Testis (tissue), 3 donors: ENCODE measurements around the gene TMEM175. TPM values are rescaled to one million over a fixed set of nuclear protein-coding genes. Genes with fewer than 3 reads are reported as not detected.

ENCODE experiments used
- DNase-seq: peaks from one replicate; pipeline ENCODE4 v3.0.0-alpha.2; 2019
- H3K27ac ChIP-seq, 2 donors: fragments of 200-600 bp; sonication (generic); one replicate each; pipeline ENCODE4 v1.5.1; 2019
- H3K27me3 ChIP-seq: fragments of 200-600 bp; sonication (generic); one replicate; pipeline ENCODE4 v1.5.1; 2019
- H3K36me3 ChIP-seq: fragments of 200-600 bp; sonication (generic); one replicate; pipeline ENCODE4 v1.5.1; 2017; ENCODE audit warnings: low read depth; ENCODE audit errors: missing control alignments
- H3K4me1 ChIP-seq: fragments of 200-600 bp; sonication (generic); one replicate; pipeline ENCODE4 v1.5.1; 2019
- H3K4me3 ChIP-seq, 2 donors: fragments of 200-600 bp; sonication (generic); one replicate each; pipeline ENCODE4 v1.5.1; 2017 to 2019
- H3K9me3 ChIP-seq: fragments of 200-600 bp; sonication (generic); one replicate; pipeline ENCODE4 v1.5.1; 2017
- CTCF ChIP-seq, 3 experiments: fragments of 450-650 bp in 2 of 3; fragments of 200-600 bp in 1 of 3; sonication (generic) in 1 of 3; IDR thresholded peaks; one replicate each; pipeline ENCODE4 v1.5.1; 2016 to 2019; ENCODE audit warnings: antibody characterized with exemption in 3 of 3, mild to moderate bottlenecking in 2 of 3, moderate library complexity in 1 of 3
- POLR2A ChIP-seq: fragments of 450-650 bp; IDR thresholded peaks from one replicate; pipeline ENCODE4 v1.6.1; 2017; ENCODE audit warnings: antibody characterized with exemption, mild to moderate bottlenecking, moderate library complexity
- WGBS, 2 donors: methylation state at CpG; one replicate each; pipeline ENCODE4 v1.1.5; 2018; 5-methylcytosine and 5-hydroxymethylcytosine counted together
- intact Hi-C: fragments of 100-400 bp; cut with DNase I; formaldehyde crosslinking; loops from one replicate; pipeline ENCODE4 v1.15.1; 2023; ENCODE audit warnings: low total_unique reads
- polyA plus RNA-seq: library from polyadenylated mRNA; stranded (reverse); fragments of 350-450 nt; fragmentation: Illumina TruSeq; extraction: RNeasy Lipid Tissue Mini Kit (QIAGEN cat#74804); gene quantifications from one replicate; pipeline ENCODE4 v1.2.3, GENCODE V29; 2014; ENCODE audit warnings: low read depth, low replicate concordance; ENCODE audit not compliant: insufficient read depth
- total RNA-seq, 2 donors: library from RNA; depleted of rRNA; stranded (reverse); fragments of >200 nt; gene quantifications; one replicate each; pipeline ENCODE4 v1.2.3, GENCODE V29; 2016

Gene TMEM175
- total and polyA plus RNA-seq, 3 donors from 2014 or later = 50.5 to 88.2 (median 69.2) TPM

- no peaks in the 10 kb centered on the region for H3K9me3 ChIP-seq
- H3K4me1 ChIP-seq = peaks cover 14% of the 10 kb centered on the region
- WGBS, 2 donors = 86% methylated on average over 13 to 23 of the region's 23 CpGs
- H3K27me3 ChIP-seq = no peaks in the 10 kb centered on the region
- intact Hi-C loops = no loop called here
- no peaks in the 10 kb centered on the region for H3K36me3 ChIP-seq
- H3K27ac ChIP-seq = no peak overlapping the region
- TF ChIP-seq POLR2A (no peak), CTCF (IDR thresholded peaks at IDR 0.05) (no peak)
- no peak overlapping the region for H3K4me3 ChIP-seq
- no peak for DNase-seq
Measured at GRCh38 chr4:968621-969394, 36.5 kb downstream of the TMEM175 start.

GRCh38 chr4:970046-970745 is 37.9 kb downstream of the TMEM175 start:
- Histone ChIP-seq H3K27ac (no peak overlapping the region), H3K27me3 (no peaks in the 10 kb centered on the region), H3K4me1 (peaks cover 14% of the 10 kb centered on the region), H3K9me3 (no peaks in the 10 kb centered on the region), H3K36me3 (no peaks in the 10 kb centered on the region), H3K4me3 (no peak overlapping the region)
- TF ChIP-seq CTCF (IDR thresholded peaks at IDR 0.05) (no peak), POLR2A (no peak)
- WGBS, 2 donors = 92 to 94% methylated on average over 25 of the region's 25 CpGs
- intact Hi-C loops = no loop called here
- DNase-seq = no peak

DNA sequence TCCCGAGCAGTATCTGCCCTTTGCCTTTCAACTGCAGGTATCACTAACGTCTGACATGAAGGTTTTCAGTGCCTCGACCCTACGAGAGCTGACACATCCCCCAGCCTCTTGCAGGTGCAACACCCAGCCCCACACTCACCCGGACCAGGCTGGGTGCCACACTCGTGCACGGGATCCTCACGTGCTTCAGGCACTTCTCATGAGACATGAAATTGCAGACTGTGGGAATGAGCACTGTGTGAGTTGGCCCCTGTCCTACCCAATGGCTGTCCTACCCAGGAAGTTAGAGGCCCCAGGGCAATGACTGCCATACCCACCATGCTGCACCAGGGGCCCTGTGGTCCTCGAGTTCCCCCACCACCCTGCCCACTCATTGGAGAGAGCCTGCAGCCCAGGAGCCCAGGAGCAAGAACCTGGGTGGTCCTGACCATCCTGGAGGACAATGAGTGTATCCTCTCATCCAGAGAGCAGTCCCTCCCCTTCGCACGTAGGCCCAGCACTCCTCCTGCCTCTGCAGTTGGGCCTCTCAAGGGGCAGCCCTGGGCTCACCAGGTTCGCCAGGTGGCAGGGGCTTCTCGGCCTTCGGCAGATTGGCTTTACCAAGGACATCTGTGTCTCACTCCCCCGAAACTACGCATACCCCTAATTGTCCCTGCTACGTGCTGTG is 38.7 kb downstream of the TMEM175 start:
- Histone ChIP-seq H3K4me3 (no peak overlapping the region), H3K27ac (no peak overlapping the region), H3K27me3 (no peaks in the 10 kb centered on the region), H3K36me3 (no peaks in the 10 kb centered on the region), H3K4me1 (peaks cover 14% of the 10 kb centered on the region), H3K9me3 (no peaks in the 10 kb centered on the region)
- 83 to 88% methylated on average over 10 to 17 of the region's 17 CpGs for WGBS, 2 donors
- no peak for DNase-seq
- TF ChIP-seq CTCF (IDR thresholded peaks at IDR 0.05) = no peak
- intact Hi-C loops = no loop called here

- WGBS, 2 donors = 61 to 68% methylated on average over 6 to 23 of the region's 24 CpGs
- Histone ChIP-seq H3K27me3 (no peaks in the 10 kb centered on the region), H3K9me3 (no peaks in the 10 kb centered on the region), H3K27ac (no peak overlapping the region), H3K36me3 (no peaks in the 10 kb centered on the region), H3K4me3 (peak overlapping the region in 1 of 2 donors; percentile 67), H3K4me1 (peaks cover 14% of the 10 kb centered on the region)
- TF ChIP-seq CTCF (IDR thresholded peaks at IDR 0.05) = no peak
- TF ChIP-seq POLR2A = no peak
- no peak for DNase-seq
- intact Hi-C loops = no loop called here
Measured at GRCh38 chr4:971666-972500, 39.6 kb downstream of the TMEM175 start.
